HG02870 (cell line): ENCODE results near the gene EFCAB10.
"Not testable (repeated sequence)": the region's sequence is repeated elsewhere in the genome, so short reads cannot be mapped to it uniquely, and the experiment has no call there.

Experiments
- ATAC-seq: cut with Tn5 transposase; IDR thresholded peaks from one replicate; pipeline ENCODE4 v1.9.1; 2021; ENCODE audit warnings: mild to moderate bottlenecking, moderate library complexity; ENCODE audit not compliant: unreplicated experiment

The EFCAB10 gene

GRCh38 chr7:105531792-105532671 lies 49.3 kb downstream of the EFCAB10 start, which contains the start of gene RINT1:
Gene RINT1, plus strand, starts transcription at chr7:105532201. Its CDS starts 115 bp downstream, at chr7:105532316.
- ATAC-seq: peak; percentile 96

GRCh38 chr7:105530546-105530945 lies 50.7 kb downstream of the EFCAB10 start:
- ATAC-seq: no peak

- no peak for ATAC-seq
These were observed 51.2 kb downstream of the EFCAB10 start for GRCh38 chr7:105530126-105530525.

- ATAC-seq: not testable (repeated sequence)
These were observed 53.6 kb downstream of the EFCAB10 start for GRCh38 chr7:105527737-105528136.

- no peak for ATAC-seq
These were observed 56.5 kb downstream of the EFCAB10 start for GRCh38 chr7:105524840-105525239.

GRCh38 chr7:105524423-105524822 lies 56.9 kb downstream of the EFCAB10 start:
- not testable (repeated sequence) for ATAC-seq

- peak; percentile 79 for ATAC-seq
These were observed 59.4 kb downstream of the EFCAB10 start, which contains the start of gene PUS7 for GRCh38 chr7:105521717-105522463. Gene PUS7, minus strand, starts transcription at chr7:105522271. Its CDS starts 13,759 bp downstream, at chr7:105508512.

GRCh38 chr7:105521027-105521716 lies 60.1 kb downstream of the EFCAB10 start:
- peak; percentile 38 for ATAC-seq

GRCh38 chr7:105520620-105521019 lies 60.7 kb downstream of the EFCAB10 start:
- ATAC-seq: not testable (repeated sequence)

- no peak for ATAC-seq
These were observed 61.9 kb downstream of the EFCAB10 start for GRCh38 chr7:105519353-105519752.

GRCh38 chr7:105515610-105516009 lies 65.7 kb downstream of the EFCAB10 start:
- ATAC-seq: not testable (repeated sequence)
